T47D (cell line): ENCODE measurements around the gene LLGL2.

Experiments
- DNase-seq, 2 experiments: peaks; one replicate each; pipeline versions ENCODE4 v3.0.0 to v3.0.0-alpha.2; 2011 to 2012; ENCODE audit warnings: low read depth in 1 of 2, low spot score in 1 of 2
- JUND ChIP-seq: IDR thresholded peaks from 2 replicates; pipeline ENCODE4 v1.6.1; 2012; ENCODE audit warnings: low read depth
- in situ Hi-C: cut with HindIII; loops from 2 replicates; pipeline ENCODE4 v1.10.0; 2016; ENCODE audit warnings: low sequenced_read_pairs, low pct_unique_long_range_greater_than_20kb

LLGL2 gene

DNA sequence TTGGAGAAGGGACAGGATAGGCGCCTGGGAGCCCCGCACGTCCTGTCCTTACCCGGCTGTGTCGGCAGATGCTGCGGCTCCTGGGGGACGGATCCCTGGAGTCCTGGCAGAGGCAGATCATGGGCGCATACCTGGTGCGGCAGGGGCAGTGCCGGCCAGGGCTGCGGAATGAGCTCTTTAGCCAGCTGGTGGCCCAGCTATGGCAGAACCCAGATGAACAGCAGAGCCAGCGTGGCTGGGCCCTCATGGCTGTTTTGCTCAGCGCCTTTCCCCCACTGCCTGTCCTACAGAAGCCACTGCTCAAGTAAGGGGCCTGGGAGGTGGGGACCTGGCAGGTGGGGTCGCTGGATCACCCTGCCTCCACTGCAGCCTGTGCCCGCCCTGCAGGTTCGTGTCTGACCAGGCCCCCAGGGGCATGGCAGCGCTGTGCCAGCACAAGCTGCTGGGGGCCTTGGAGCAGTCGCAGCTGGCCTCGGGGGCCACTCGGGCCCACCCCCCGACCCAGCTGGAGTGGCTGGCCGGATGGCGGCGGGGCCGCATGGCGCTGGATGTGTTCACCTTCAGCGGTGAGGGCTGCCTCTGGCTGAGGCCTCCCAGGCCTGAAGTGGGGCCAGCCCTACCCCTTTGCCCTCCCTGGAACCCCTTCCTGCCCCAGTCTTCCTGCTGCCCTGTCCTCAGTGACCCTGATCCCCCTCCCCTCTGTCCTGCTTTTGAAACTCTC is 87.6 kb downstream of the LLGL2 start:
- no peak for TF ChIP-seq JUND
- no peak for DNase-seq
- in situ Hi-C loops: no loop called here

DNA sequence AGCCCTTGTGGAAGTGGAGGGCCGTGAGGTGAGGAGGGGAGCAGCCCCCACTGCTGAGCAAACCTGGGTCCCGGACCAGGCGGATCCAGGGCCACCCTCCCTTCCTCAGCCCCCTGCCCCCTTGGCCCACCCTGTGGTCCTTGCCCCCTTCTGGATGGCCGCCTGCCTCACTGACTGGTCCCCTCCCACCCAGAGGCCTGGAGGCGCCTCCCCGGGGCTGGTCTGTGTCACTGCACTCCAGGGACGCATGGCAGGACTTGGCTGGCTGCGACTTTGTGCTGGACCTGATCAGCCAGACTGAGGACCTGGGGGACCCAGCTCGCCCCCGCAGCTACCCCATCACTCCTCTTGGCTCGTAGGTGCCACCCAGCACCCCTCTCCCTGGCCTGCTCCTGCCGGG is 88.5 kb downstream of the LLGL2 start:
- DNase-seq: no peak
- in situ Hi-C loops: no loop called here
- TF ChIP-seq JUND: no peak

DNA sequence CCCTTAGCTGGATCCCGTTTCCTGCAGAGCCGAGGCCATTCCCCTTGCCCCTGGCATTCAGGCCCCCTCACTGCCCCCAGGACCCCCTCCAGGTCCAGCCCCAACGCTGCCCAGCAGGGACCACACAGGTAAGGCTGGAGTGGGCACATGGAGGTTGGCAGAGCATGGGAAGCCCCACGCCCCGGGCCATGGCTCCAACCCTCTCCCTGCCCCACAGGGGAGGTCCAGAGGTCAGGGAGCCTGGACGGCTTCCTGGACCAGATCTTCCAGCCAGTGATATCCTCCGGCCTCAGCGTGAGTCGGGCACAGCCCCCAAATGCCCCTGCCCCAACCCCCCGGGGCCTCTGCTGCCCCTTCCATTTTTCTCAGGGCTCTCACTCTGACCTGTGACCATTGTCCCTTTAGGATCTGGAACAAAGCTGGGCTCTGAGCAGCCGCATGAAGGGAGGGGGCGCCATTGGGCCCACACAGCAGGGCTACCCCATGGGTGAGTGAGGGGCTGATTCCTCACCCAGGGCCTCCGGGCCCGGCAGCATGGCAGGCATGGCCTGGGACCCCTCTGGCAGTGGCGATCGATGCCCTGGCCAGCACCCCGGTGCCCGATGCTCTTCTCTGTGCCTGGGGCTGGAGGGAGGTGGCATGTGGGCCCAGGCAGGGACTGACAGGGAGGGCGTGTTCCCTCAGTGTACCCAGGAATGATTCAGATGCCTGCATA is 89.2 kb downstream of the LLGL2 start:
- DNase-seq: no peak
- TF ChIP-seq JUND: no peak
- in situ Hi-C loops: no loop called here

DNA sequence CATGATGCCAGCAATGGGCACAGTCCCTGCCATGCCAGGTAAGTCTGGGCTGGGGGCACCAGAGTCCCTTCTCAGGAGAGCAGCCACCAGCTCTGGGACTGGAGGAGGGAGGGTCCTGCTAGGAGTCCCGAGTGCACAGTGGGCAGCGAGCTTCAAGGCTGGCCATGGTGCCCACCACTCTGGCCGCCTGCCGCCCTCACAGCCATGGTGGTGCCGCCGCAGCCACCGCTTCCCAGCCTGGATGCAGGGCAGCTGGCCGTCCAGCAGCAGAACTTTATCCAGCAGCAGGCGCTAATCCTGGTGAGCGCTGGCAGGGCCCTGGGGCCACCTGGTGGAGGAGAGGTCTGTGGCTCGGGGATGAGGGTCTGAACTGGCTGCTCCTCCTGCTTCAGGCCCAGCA is 89.8 kb downstream of the LLGL2 start:
- in situ Hi-C loops: no loop called here
- DNase-seq: no peak
- TF ChIP-seq JUND: no peak

DNA sequence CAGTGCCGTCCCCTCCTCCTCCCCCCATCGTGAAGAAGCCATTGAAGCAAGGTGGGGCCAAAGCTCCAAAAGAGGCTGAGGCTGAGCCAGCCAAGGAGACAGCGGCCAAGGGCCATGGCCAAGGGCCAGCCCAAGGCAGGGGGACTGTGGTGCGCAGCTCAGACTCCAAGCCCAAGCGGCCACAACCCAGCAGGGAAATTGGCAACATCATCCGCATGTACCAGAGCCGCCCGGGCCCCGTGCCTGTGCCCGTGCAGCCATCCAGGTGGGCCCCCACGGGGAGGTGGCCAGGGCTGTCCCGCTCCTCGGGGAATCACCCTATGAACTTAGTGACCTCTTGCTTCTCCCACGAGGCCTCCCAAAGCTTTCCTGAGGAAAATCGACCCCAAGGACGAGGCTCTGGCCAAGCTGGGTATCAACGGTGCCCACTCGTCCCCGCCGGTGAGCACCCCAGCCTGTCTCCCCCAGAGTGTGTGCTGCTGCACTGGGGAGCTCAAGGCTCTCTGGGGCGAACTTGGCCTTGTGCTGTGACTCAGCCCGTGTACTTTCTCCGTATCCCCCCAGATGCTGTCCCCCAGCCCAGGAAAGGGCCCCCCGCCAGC is 91.1 kb downstream of the LLGL2 start:
- DNase-seq: no peak
- in situ Hi-C loops: no loop called here
- no peak for TF ChIP-seq JUND

DNA sequence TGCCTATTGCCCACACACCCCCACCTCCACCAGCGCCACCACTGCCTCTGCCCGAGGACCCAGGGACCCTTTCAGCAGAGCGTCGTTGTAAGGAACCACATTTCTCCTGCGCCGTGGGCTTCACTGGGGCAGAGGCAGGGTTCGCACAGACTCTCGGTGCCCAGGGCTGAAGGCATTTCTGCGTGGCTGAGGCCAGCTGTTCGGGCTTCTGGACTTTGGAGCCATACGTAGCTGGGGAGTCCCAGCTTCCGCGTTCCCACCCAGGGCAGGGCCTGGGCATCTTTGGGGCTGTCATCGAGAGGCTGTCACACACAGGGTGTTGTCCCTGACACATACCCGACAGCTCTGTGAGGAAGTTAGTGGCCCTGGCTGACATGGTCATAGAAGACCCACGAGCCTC is 91.7 kb downstream of the LLGL2 start:
- in situ Hi-C loops: no loop called here

DNA sequence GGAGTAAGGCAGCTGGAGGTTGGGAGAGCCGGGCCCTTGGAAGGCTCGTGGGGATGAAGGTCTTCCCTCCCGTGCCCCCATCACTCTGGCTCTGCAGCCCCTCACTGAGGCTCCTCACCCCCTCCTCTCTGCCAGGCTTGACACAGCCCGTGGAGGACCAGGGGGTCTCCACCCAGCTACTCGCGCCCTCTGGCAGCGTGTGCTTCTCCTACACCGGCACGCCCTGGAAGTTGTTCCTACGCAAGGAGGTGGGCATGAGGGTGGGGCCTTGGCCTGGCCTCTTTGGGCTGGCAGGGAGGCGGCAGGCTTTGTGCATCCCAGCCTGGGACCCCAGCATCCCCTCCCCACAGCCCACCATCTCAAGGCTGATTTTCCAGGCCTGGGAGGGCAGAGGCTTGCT is 92.2 kb downstream of the LLGL2 start:
- in situ Hi-C loops: no loop called here

More for the DNA sequence above, 91.7 kb downstream of the LLGL2 start:
- TF ChIP-seq JUND: no peak
- no peak for DNase-seq

DNA sequence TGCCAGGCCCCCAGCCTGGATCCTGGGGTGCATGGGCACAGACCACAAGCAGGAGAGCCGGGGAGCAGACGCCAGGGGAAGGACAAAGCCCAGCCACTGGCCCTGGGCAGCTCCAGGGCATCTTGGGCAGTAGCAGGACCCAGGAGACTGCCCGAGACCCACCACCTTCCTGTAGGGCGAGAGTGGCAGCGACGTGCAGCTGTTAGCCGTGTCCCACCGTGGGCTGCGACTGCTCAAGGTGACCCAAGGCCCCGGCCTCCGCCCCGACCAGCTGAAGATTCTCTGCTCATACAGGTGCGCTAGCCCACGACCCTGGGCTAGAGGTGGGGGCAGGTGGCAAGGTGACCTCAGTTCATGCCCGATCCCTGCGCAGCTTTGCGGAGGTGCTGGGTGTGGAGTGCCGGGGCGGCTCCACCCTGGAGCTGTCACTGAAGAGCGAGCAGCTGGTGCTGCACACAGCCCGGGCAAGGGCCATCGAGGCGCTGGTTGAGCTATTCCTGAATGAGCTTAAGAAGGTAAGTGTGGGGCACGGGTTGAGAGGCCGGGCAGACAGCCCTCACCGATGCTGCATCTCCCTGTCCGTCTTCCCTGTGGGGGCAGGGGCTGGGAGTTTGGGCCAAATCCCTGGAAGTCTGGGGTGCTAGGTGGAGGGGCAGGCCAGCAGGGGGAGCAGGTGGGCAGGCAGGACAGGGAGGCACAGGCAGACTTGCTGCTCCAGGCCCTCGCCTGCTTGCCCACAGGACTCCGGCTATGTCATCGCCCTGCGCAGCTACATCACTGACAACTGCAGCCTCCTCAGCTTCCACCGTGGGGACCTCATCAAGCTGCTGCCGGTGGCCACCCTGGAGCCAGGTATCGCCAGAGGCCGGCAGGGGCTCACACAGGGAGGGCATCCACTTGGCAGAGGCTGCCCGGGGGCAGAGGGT is 94.3 kb downstream of the LLGL2 start:
- in situ Hi-C loops: no loop called here
- peak in 1 of 2 experiments; percentile 50 for DNase-seq
- TF ChIP-seq JUND: no peak

More for the DNA sequence above, 92.2 kb downstream of the LLGL2 start:
- TF ChIP-seq JUND: no peak
- DNase-seq: no peak

DNA sequence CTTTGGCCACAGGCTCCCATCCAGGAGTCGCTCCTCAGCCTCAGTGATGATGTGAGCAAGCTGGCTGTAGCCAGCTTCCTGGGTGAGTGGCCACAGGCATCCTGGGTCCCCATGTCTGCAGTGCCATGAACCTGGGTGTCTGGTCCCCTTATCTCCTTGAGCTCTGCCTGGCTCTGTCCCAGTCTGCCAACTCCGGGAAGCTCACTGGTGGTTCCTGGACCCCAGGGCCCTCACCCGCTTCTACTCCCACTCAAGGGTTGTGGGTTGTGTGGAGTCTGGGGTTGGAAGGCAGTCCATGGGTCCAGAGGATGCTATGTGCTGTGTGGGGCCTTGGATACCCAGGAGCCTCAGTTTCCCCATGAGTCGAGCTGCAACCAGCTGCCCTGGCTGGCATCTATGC is 96.0 kb downstream of the LLGL2 start:
- no peak for TF ChIP-seq JUND
- in situ Hi-C loops: no loop called here
- DNase-seq: no peak

DNA sequence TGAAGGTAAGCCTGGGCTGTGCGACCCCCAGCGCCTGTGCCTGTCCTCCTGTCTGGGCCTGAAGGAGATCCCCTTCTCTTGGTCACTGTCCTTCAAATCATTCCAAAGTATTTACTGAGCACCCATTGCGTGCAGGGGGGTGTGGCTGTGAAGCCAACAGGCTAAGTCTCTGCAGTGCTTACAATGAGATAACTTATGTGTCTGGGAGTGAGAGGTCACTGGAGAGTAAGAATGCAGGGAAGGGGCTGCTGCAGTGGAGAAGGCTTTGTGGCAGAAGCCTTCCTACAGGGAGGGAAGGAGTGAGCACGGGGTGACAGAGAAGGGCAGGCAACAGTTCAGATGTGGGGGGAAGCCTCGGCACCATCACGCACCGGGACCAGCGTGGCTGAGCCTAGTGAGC is 96.6 kb downstream of the LLGL2 start:
- DNase-seq: no peak
- in situ Hi-C loops: no loop called here
- no peak for TF ChIP-seq JUND

DNA sequence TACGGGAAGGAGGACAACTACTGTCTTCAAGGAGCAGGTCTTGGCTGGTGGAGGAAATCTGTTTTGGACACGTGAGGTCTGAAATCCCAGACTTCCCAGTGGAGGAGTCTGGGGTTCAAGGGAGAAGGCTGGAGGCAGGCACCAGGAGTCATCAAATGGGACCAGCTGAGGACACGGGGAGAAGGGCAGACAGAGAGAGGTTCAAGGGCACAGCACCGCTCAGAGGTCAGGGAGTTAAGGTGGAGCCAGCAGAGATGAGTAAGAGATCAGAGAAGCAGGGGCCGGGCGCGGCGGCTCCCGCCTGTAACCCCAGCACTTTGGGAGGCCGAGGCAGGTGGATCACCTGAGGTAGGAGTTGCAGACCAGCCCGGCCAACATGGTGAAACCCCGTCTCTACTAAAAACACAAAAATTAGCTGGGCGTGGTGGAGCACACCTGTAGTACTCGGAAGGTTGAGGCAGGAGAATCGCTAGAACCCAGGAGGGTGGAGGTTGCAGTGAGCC is 97.3 kb downstream of the LLGL2 start:
- DNase-seq: no peak
- in situ Hi-C loops: no loop called here
- no peak for TF ChIP-seq JUND

DNA sequence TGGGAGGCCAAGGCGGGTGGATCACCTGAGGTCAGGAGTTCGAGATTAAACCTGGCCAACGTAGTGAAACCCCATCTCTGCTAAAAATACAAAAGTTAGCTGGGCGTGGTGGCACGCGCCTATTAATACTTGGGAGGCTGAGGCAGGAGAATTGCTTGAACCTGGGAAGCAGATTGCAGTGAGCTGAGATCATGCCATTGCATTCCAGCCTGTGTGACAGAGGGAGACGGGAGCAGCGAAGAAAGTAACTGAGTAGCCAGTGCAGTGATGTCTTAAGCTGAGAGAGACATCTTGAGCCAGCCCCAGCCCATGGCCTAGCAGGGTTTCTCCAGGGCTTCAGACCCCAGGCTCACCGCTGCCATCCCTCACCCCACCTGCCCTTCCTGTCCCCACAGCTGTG is 97.9 kb downstream of the LLGL2 start:
- no peak for TF ChIP-seq JUND
- in situ Hi-C loops: no loop called here
- no peak for DNase-seq
